GM19023 (cell line): Measurements from ENCODE around the gene GPC6.
"Not testable (repeated sequence)": the region's sequence is repeated elsewhere in the genome, so short reads cannot be mapped to it uniquely, and the experiment has no call there.

ENCODE experiments used
- ATAC-seq: cut with Tn5 transposase; IDR thresholded peaks from one replicate; pipeline ENCODE4 v1.9.1; 2021; ENCODE audit warnings: mild to moderate bottlenecking, moderate library complexity; ENCODE audit not compliant: unreplicated experiment

Gene GPC6

GRCh38 chr13:94181461-94182107 lies 955.0 kb downstream of the GPC6 start:
- no peak for ATAC-seq

- ATAC-seq = no peak
Measured at GRCh38 chr13:94182185-94182761, 955.7 kb downstream of the GPC6 start.

GRCh38 chr13:94186470-94186869 lies 959.9 kb downstream of the GPC6 start:
- ATAC-seq = no peak

- no peak for ATAC-seq
Measured at GRCh38 chr13:94188201-94188854, 961.7 kb downstream of the GPC6 start.

- no peak for ATAC-seq
Measured at GRCh38 chr13:94192431-94192975, 965.9 kb downstream of the GPC6 start.

- no peak for ATAC-seq
Measured at GRCh38 chr13:94195715-94196114, 969.1 kb downstream of the GPC6 start.

- ATAC-seq = no peak
Measured at GRCh38 chr13:94196413-94196812, 969.8 kb downstream of the GPC6 start.

GRCh38 chr13:94198681-94199080 lies 972.1 kb downstream of the GPC6 start:
- no peak for ATAC-seq

GRCh38 chr13:94199135-94199534 lies 972.5 kb downstream of the GPC6 start:
- ATAC-seq = no peak

- no peak for ATAC-seq
Measured at GRCh38 chr13:94201022-94201421, 974.4 kb downstream of the GPC6 start.

GRCh38 chr13:94204163-94204562 lies 977.6 kb downstream of the GPC6 start:
- ATAC-seq = no peak

- ATAC-seq = no peak
Measured at GRCh38 chr13:94204946-94205345, 978.3 kb downstream of the GPC6 start.

- no peak for ATAC-seq
Measured at GRCh38 chr13:94205896-94206295, 979.3 kb downstream of the GPC6 start.

GRCh38 chr13:94209117-94209516 lies 982.5 kb downstream of the GPC6 start:
- ATAC-seq = no peak

GRCh38 chr13:94209913-94210312 lies 983.3 kb downstream of the GPC6 start:
- not testable (repeated sequence) for ATAC-seq

GRCh38 chr13:94210816-94211215 lies 984.2 kb downstream of the GPC6 start:
- no peak for ATAC-seq

- ATAC-seq = no peak
Measured at GRCh38 chr13:94212196-94212595, 985.6 kb downstream of the GPC6 start.

- ATAC-seq = no peak
Measured at GRCh38 chr13:94214121-94214520, 987.5 kb downstream of the GPC6 start.

- ATAC-seq = no peak
Measured at GRCh38 chr13:94214975-94215374, 988.4 kb downstream of the GPC6 start.

GRCh38 chr13:94216476-94216875 lies 989.9 kb downstream of the GPC6 start:
- no peak for ATAC-seq

- ATAC-seq = no peak
Measured at GRCh38 chr13:94217370-94217769, 990.8 kb downstream of the GPC6 start.

- ATAC-seq = no peak
Measured at GRCh38 chr13:94218537-94218936, 991.9 kb downstream of the GPC6 start.
